Femur (tissue), 1 donor: ENCODE results near the gene SLC9A8.

Experiments
- DNase-seq: peaks from one replicate; pipeline ENCODE4 v3.0.0-alpha.2; 2017

Gene SLC9A8

DNA sequence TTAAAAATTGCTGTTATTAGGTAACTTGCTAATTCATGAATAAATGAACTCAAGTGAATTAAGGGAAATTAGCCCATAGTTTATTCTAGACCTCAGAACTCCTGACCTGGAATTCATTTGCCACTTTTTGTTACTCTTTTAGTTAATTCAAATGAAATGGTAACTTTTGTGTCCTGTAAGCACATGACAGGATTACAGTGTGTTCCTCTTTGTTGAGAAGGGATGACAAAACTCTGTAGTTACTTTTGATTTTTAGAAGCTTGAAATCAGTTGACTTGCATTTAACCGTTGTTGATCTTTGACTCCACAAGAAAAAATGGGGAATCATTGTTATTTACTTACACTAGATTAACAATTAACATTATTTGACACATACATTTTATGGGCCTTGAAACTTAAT is 6.2 kb downstream of the SLC9A8 start:
- DNase-seq: no peak

GRCh38 chr20:49819702-49820101 is 7.1 kb downstream of the SLC9A8 start:
- DNase-seq: no peak

GRCh38 chr20:49821381-49821780 is 8.8 kb downstream of the SLC9A8 start:
- DNase-seq: no peak

DNA sequence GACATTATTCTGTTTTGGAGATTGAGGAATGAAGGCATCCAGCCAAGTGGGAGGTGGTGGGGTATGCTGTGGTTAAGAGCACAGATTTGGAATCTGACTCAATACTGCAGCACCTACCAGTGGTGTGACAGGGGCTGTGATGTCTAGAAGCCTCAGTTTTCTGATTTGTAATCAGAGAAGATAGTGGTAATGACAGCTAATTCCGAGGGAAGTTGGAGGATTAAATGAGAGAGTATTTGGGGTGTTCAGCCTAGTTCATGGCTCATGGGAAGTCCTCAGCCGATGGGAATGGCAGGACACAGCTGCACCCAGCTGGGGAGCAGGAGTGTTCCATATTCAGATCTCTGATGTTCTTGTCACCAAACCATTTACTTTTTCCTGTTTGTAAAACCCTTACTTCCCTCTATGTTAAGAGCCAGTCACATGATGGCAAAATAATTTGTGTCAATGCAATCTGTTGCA is 9.3 kb downstream of the SLC9A8 start:
- DNase-seq: no peak

DNA sequence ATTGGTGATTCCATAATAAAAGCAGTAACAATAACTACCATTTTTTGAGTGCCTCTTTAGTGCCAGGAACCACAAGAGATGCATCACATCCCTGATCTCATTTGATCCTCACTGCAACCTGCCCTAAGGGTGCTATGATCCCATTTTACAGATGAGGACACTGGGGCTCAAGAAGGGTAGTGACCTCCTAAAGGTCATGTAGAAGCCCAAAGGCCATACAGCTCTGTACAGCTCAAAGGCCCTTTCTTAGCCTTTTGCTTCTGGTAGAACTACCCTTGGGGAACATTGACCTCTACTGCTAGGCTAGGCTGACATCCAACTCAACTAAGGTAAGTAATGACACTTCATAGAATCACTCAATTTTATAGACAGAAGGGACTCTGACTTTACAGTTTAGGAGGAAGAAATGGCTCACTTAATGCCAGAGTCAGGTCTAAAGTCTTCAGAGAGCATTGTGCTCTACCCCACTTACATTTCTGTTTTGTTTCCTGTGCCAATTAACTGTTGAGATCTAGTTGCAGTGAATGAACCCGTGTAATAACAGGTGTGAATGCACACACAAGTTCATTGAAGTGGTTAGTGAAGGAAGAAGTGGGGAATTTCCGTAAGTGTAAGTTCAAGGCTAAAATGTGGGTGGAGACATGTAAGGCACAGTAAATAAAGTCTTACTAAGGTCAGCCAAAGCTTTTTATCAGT is 10.7 kb downstream of the SLC9A8 start:
- no peak for DNase-seq

GRCh38 chr20:49824206-49824605 is 11.6 kb downstream of the SLC9A8 start:
- DNase-seq: no peak

DNA sequence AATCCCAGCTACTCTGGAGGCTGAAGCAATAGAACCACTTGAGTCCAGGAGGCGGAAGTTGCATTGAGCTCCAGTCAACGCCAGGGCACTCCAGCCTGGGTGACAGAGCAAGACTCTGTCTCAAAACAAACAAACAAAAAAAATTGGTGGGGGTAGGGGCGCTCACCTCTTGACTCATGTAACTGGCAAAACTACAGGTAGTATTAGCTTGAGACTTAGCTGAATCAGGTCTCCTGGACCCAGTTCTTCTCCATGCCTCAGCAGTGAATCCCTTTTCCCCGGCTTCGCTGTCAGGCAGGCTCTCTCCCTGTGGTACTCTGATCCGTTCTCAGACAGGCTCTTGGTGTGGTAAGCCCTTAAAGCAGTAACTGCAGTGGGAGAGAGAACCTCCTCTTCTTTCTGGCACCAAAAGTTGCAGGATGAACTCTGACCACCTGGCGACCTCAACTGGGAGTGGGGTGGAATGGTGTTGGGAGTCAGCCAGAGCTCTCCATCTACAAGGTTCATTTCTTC is 12.9 kb downstream of the SLC9A8 start:
- DNase-seq: no peak

GRCh38 chr20:49831022-49831769 is 18.6 kb downstream of the SLC9A8 start:
- DNase-seq: no peak

DNA sequence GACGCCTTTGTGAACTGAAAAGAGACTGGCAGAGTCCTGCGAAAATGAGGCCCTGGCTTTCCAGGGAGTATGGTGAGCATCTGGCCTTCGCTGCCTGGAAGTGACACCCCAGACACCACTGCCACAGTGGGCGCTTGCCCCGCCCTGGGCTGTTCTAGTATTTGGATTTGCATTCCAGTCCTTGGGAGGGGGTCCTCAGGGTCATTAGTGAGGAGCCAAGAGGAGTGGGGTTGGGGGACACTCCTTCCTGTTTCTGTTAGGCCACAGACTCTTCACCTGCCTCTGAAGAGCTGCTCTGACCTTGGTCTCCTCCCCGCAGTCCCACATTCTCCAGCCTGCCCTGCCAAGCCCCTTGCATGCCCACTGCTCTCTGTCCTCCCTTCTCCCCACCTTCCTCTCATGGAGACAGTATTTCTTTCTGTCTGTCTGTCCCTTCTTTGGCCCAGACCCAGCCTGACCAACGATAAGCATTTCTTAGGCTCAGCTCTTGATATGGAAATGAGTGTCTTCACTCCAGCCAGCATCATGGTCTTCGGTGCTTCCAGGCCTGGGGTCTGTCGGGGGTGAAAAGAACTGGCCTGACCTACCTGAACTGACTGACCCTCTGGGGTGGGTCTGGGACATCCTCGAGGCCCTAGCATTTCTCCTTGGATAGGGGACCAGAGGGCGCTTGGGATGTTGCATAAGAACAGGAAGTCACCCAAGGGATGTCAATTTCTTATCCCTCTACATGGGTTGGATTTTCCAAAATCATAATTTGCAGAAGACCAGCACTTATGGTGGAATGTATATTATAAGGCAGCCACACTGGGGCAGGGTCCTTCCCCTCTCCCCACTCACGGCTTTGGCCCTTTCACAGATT is 19.4 kb downstream of the SLC9A8 start:
- no peak for DNase-seq

DNA sequence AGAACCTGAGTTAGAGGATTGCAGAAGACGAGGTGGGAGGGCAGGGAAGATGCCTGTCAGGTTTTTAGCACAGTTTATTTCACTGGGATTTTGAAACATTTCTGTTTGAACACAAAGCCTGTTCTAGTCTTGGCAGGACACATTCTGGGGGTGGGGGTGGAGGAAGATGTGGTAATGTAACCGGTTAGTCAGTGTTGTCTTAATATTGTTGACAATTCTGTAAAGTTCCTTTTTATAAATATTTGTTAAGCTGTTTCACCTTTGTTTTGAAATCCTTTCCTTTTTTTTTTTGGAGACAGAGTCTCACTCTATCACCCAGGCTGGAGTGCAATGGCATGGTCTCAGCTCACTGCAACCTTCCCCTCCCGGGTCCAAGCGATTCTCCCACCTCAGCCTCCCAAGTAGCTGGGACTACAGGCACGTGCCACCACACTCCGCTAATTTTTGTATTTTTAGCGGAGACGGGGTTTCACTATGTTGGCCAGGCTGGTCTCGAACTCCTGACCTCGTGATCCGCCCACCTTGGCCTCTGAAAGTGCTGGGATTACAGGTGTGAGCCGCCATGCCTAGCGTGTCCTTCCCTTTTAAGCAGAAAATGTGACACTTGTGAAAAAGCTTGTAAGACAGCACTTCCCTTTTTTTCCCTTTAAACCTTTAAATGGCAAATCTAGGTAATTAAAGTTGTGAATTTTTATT is 20.2 kb downstream of the SLC9A8 start:
- DNase-seq: no peak

DNA sequence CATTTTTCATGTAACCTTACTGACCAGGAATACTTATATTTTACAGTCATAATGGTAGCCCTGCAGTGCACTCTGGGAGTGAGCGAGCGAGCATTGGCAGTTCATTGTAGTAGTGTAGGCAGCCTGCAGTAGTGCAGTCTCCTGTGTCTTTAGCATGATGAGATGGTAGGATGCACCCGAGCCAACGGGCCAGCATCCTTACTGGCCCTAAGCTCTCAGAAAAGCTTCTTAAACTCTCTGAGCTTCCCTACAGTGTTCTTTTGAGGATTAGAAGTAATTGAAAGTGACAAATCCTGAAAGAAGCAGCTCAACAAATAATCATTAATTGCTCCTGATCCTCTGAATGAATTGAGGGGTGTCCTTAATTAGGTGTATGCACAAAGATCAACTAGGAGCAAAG is 20.9 kb downstream of the SLC9A8 start:
- DNase-seq: no peak

GRCh38 chr20:49835031-49835430 is 22.4 kb downstream of the SLC9A8 start:
- DNase-seq: no peak

GRCh38 chr20:49838546-49838945 is 25.9 kb downstream of the SLC9A8 start:
- DNase-seq: no peak

GRCh38 chr20:49843139-49843538 is 30.5 kb downstream of the SLC9A8 start:
- no peak for DNase-seq

- no peak for DNase-seq
Measured at GRCh38 chr20:49843770-49844380, 31.2 kb downstream of the SLC9A8 start.

GRCh38 chr20:49845060-49845459 is 32.4 kb downstream of the SLC9A8 start:
- no peak for DNase-seq

DNA sequence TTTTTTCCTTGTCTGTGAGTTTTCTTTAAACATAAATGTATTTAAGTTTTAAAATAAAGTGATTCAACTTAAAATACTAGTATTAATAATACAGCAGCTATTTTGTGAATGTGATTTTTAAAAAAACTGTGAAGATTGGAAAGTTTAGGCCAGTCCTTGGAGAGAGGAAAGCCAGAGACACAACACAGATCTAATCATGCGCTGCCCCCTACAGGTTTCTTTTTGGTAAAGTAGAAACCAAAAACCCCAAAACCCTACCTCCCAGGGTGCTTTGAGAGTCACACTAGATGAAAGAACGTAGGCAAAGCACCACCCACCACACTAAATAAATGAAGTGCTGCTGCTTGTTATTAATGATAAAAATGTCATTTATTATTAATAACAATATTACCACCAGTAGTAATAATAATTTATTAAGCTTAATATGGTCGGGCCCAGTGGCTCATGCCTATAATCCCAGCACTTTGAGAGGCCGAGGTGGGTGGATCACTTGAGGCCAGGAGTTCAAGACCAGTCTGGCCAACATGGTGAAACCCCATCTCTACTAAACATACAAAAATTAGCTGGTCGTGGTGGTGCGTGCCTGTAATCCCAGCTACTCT is 33.7 kb downstream of the SLC9A8 start:
- peak; percentile 44 for DNase-seq

DNA sequence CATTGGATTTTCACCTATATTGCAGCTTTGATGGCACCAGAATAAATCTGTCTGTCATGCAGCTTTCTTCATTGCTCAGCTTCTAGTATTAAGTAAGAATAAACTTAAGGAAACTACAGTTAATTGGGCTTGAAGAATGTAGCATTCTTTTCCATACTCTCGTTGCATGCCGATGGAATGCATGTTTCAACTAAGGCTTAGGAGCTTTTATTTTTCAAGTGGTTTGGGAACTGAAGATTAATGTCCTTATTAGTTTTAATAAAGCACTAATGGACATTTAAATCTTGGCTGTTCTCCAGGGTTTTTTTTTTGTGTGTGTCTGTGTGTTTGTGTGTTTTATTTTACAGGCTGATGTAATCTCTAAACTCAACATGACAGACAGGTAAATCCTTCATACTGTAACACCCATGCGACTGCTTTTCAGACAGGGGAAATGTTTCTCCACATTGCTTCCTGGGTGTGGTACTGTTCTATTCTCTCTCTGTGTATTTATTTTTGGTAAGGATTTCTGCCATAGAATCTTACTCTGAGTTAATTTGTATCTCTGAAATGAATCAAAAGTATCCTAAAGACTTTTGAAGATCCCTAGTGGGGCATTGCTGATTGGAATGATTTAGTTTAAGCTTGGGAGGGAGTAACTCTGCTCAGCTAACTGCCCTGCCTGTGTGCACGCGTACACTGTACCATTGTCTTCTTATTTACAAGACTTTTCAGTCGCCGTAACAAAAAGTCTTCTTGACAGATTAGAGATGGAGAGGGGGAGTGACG is 38.0 kb downstream of the SLC9A8 start:
- DNase-seq: no peak

DNA sequence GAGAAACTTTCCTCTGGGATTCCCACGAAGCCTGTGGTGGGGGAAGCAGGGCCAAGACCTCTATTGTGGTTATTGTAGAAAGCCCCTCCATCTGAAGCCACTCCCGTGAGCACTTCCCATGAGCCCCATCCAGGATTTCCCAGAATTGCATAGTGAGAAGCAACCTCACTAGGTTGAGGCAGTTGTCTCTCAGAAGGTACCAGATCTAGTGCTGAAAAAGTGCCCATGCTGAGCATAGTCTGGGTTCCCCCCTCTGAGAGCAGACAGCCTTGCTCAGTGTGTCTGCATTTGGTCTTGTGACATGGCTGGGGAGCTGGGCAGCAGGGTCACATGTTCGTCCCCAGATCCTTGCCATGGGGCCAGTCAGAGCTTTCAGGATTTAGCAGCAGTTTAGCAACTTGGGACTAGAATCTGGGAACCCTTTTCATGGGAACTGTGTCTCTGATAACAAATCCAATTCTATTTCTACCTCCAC is 38.6 kb downstream of the SLC9A8 start:
- no peak for DNase-seq

DNA sequence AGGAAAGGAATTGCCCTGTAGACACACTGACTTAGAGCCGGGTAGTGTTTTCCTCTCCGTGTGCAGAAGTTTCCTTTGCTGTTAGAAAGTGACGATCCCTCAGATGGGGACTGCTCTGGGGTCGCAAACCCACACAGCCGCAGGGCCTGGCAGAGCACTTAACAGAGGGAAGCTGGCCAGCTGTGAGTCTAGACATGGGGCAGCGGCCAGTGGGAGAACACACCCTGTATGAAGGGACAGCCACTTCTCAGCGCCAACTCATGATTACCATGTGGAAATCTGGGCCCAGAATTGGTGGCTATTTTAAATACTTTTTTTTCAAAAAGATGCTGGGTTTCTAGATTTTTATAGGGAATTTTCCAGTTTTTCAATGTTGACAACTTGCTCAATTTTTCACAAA is 39.4 kb downstream of the SLC9A8 start:
- peak; percentile 64 for DNase-seq
